Measurements from ENCODE around the gene RBM38. TPM values are rescaled to one million over a fixed set of nuclear protein-coding genes. Genes with fewer than 3 reads are reported as not detected.

RBM38 gene
- total RNA-seq, 1 donor from 2014 or later, result 24.1 TPM

DNA sequence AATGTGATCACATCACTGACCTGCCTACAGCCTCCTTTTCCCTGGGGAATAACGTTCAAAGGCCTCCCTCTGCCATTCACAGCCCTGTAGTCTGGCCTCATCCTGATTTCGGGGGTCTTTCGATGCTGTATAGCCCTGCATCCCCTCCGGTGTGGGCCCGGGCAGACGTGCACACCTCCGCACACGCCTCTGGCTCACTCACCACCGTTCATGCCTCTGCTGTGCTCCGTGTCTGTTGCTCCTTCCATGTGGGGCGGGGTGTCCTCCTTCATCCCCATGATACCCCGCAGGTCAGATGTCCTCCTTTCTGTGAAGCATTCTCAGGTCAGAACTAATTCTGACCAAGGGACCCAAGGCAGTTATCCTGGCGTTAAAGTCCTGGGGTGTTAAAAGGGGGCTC lies 13.8 kb upstream of the RBM38 start:
- H3K27ac Mint-ChIP-seq, result no peak overlapping the region
- H3K36me3 Mint-ChIP-seq (ENCODE audit: insufficient read depth), result peaks cover 16% of the 10 kb centered on the region
- H3K9me3 Mint-ChIP-seq (ENCODE audit: low read depth), result no peaks in the 10 kb centered on the region
- no peak for DNase-seq (ENCODE audit: low spot score, unreplicated experiment)
- no peak overlapping the region for H3K4me3 Mint-ChIP-seq (ENCODE audit: low read depth)
- no peaks in the 10 kb centered on the region for H3K27me3 Mint-ChIP-seq
- TF ChIP-seq, protein P1, sequence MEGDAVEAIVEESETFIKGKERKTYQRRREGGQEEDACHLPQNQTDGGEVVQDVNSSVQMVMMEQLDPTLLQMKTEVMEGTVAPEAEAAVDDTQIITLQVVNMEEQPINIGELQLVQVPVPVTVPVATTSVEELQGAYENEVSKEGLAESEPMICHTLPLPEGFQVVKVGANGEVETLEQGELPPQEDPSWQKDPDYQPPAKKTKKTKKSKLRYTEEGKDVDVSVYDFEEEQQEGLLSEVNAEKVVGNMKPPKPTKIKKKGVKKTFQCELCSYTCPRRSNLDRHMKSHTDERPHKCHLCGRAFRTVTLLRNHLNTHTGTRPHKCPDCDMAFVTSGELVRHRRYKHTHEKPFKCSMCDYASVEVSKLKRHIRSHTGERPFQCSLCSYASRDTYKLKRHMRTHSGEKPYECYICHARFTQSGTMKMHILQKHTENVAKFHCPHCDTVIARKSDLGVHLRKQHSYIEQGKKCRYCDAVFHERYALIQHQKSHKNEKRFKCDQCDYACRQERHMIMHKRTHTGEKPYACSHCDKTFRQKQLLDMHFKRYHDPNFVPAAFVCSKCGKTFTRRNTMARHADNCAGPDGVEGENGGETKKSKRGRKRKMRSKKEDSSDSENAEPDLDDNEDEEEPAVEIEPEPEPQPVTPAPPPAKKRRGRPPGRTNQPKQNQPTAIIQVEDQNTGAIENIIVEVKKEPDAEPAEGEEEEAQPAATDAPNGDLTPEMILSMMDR (IDR thresholded peaks at IDR 0.05; ENCODE audit: unreplicated experiment), result no peak
- no peaks in the 10 kb centered on the region for H3K4me1 Mint-ChIP-seq (ENCODE audit: low read depth)

DNA sequence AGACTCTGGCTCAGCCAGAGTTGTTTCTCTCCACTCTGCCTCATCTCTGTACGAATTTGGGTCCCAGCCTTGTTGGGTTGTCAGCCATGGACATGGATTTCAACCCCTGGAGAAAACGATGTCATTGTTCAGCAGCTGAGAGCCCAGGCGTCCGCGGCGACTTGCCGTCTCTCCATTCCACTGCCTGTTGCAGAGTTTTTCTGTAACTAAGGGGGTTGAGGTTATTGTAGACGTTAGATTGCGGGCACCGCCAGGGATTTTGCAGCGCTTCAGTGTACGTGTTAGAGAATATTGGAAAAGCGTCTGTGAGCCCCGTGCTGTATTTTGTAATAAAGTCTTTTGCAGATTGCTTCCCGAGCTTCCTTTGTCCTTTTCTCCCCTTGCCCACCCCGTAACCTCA lies 13.1 kb upstream of the RBM38 start:
- H3K9me3 Mint-ChIP-seq (ENCODE audit: low read depth), result no peaks in the 10 kb centered on the region
- H3K27me3 Mint-ChIP-seq, result no peaks in the 10 kb centered on the region
- H3K4me1 Mint-ChIP-seq (ENCODE audit: low read depth), result no peaks in the 10 kb centered on the region
- peaks cover 16% of the 10 kb centered on the region for H3K36me3 Mint-ChIP-seq (ENCODE audit: insufficient read depth)
- DNase-seq (ENCODE audit: low spot score, unreplicated experiment), result no peak
- TF ChIP-seq, protein P1 (IDR thresholded peaks at IDR 0.05; ENCODE audit: unreplicated experiment), result no peak
- H3K27ac Mint-ChIP-seq, result peak overlapping the region; percentile 74
- H3K4me3 Mint-ChIP-seq (ENCODE audit: low read depth), result no peak overlapping the region

DNA sequence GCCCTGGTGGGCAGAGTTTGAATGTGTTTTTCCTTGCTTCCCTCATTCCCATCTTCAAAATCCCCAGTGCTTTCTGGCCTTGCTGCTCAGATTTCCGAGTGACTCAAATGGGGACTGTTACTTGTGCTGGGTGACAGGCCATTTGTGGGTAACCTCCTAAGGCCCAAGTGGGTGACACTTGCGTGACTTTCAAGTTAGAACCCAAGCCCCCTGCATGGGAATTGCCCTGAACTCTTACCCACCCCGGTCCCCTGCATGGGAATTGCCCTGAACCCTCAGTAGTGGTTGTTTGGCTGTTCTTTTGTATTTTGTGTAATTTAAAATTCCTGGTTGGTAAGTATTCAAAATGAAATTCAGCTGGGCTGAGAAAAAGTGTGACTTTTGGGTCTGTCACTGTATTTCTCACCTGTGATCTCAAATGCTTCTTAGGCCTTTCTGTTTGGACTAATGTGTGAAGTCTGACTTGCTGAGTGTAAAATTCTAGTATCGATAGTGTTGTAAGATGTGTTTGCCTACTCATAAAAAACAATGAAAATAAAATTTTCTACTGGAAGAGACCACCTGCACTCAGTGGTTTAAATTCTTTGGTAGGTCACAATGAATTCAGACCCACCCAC lies 12.4 kb upstream of the RBM38 start:
- Mint-ChIP-seq H3K9me3 (ENCODE audit: low read depth) (no peaks in the 10 kb centered on the region), H3K4me1 (ENCODE audit: low read depth) (no peaks in the 10 kb centered on the region), H3K27me3 (no peaks in the 10 kb centered on the region), H3K27ac (no peak overlapping the region), H3K4me3 (ENCODE audit: low read depth) (no peak overlapping the region), H3K36me3 (ENCODE audit: insufficient read depth) (peaks cover 12% of the 10 kb centered on the region)
- TF ChIP-seq, protein P1 (IDR thresholded peaks at IDR 0.05; ENCODE audit: unreplicated experiment), result no peak
- no peak for DNase-seq (ENCODE audit: low spot score, unreplicated experiment)

- no peaks in the 10 kb centered on the region for H3K4me1 Mint-ChIP-seq (ENCODE audit: low read depth)
- DNase-seq (ENCODE audit: low spot score, unreplicated experiment), result no peak
- H3K27ac Mint-ChIP-seq, result peak overlapping the region; percentile 19
- no peak overlapping the region for H3K4me3 Mint-ChIP-seq (ENCODE audit: low read depth)
- TF ChIP-seq, protein P1 (IDR thresholded peaks at IDR 0.05; ENCODE audit: unreplicated experiment), result no peak
- peaks cover 11% of the 10 kb centered on the region for H3K36me3 Mint-ChIP-seq (ENCODE audit: insufficient read depth)
- H3K9me3 Mint-ChIP-seq (ENCODE audit: low read depth), result no peaks in the 10 kb centered on the region
- H3K27me3 Mint-ChIP-seq, result no peaks in the 10 kb centered on the region
Measured at GRCh38 chr20:57379263-57379647, 11.9 kb upstream of the RBM38 start.

DNA sequence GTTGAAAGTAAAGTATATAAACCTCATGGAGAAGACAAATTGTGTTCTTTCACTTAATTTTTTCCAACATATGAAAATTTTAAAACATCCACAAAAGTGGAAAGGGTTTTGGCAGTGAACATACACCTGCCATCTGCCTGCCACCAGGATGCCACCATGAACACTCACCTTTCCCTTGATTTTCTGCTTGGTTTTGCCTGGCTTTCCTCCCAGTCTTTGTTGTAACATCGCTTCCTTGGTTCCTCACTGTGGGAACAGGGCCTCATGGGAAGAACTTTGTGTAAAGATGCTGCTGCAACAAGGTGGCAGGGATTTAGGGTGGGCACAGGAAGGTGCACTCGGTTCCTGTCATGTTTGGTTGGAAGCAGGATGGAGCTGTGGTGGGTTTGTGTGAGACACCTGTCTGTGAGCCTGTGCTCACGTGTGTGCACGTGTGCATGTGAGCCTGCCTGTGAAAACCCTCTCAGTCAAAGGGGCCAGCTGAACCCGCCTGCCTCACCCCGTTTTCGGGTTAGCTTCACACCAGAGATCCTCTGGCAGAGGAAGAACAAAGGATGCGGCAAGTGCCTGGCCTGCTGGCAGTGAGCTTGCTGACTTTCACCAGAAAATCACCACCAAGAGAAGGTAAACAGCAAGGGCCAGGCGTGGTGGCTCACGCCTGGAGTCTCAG lies 11.0 kb upstream of the RBM38 start:
- Mint-ChIP-seq H3K9me3 (ENCODE audit: low read depth) (no peaks in the 10 kb centered on the region), H3K4me3 (ENCODE audit: low read depth) (no peak overlapping the region), H3K27ac (no peak overlapping the region), H3K4me1 (ENCODE audit: low read depth) (no peaks in the 10 kb centered on the region), H3K27me3 (no peaks in the 10 kb centered on the region), H3K36me3 (ENCODE audit: insufficient read depth) (peaks cover 9% of the 10 kb centered on the region)
- TF ChIP-seq, protein P1 (IDR thresholded peaks at IDR 0.05; ENCODE audit: unreplicated experiment), result no peak
- DNase-seq (ENCODE audit: low spot score, unreplicated experiment), result no peak
